NCI-H1092 treated with DMSO at 0.1 percent for 48 hours (cell line): ENCODE measurements around the gene TMEM125.

Experiments
- DNase-seq: peaks from one replicate; lab custom pipeline; 2025; lab: John Stamatoyannopoulos, UW

Gene TMEM125

GRCh38 chr1:43274804-43275180, 5.0 kb downstream of the TMEM125 start:
- DNase-seq, result no peak

- DNase-seq, result no peak
Measured at GRCh38 chr1:43275826-43276620, 6.2 kb downstream of the TMEM125 start.

- no peak for DNase-seq
Measured at GRCh38 chr1:43276673-43277072, 6.9 kb downstream of the TMEM125 start.

GRCh38 chr1:43277116-43277876, 7.5 kb downstream of the TMEM125 start:
- no peak for DNase-seq

GRCh38 chr1:43279161-43279560, 9.4 kb downstream of the TMEM125 start:
- DNase-seq, result no peak

- no peak for DNase-seq
Measured at GRCh38 chr1:43279666-43280065, 9.9 kb downstream of the TMEM125 start.

- DNase-seq, result no peak
Measured at GRCh38 chr1:43280692-43281091, 10.9 kb downstream of the TMEM125 start.

- DNase-seq, result no peak
Measured at GRCh38 chr1:43282220-43283195, 12.7 kb downstream of the TMEM125 start.

- DNase-seq, result no peak
Measured at GRCh38 chr1:43284065-43284464, 14.3 kb downstream of the TMEM125 start.

- DNase-seq, result no peak
Measured at GRCh38 chr1:43284546-43285110, 14.8 kb downstream of the TMEM125 start.

GRCh38 chr1:43285269-43285990, 15.6 kb downstream of the TMEM125 start, which contains the start of gene C1orf210:
Gene C1orf210, minus strand, starts transcription at chr1:43285581. Its CDS starts 2,311 bp downstream, at chr1:43283270.
- no peak for DNase-seq

GRCh38 chr1:43286115-43286514, 16.3 kb downstream of the TMEM125 start:
- no peak for DNase-seq

GRCh38 chr1:43286533-43286932, 16.8 kb downstream of the TMEM125 start:
- DNase-seq, result no peak

GRCh38 chr1:43288058-43288784, 18.4 kb downstream of the TMEM125 start:
- no peak for DNase-seq

- DNase-seq, result no peak
Measured at GRCh38 chr1:43288785-43289706, 19.3 kb downstream of the TMEM125 start.

- DNase-seq, result no peak
Measured at GRCh38 chr1:43292216-43292615, 22.4 kb downstream of the TMEM125 start.

GRCh38 chr1:43292679-43293078, 22.9 kb downstream of the TMEM125 start:
- no peak for DNase-seq

GRCh38 chr1:43293176-43293575, 23.4 kb downstream of the TMEM125 start:
- no peak for DNase-seq
